Mesodermal cell (in vitro differentiated cells): ENCODE measurements around the gene FAM43B.

Experiments
- H3K27ac ChIP-seq: 2 replicates; pipeline ENCODE4 v1.7.0; 2013; ENCODE audit warnings: mild to moderate bottlenecking, low read depth, low read length, moderate library complexity; ENCODE audit not compliant: severe bottlenecking
- H3K36me3 ChIP-seq: 2 replicates; pipeline ENCODE4 v1.7.1; 2013; ENCODE audit warnings: mild to moderate bottlenecking, low read length, moderate library complexity; ENCODE audit not compliant: control insufficient read depth, insufficient read depth
- H3K4me1 ChIP-seq: one replicate; pipeline ENCODE4 v1.7.1; 2013; ENCODE audit warnings: mild to moderate bottlenecking, low read length; ENCODE audit not compliant: insufficient read depth, control insufficient read depth, poor library complexity, severe bottlenecking
- H3K4me3 ChIP-seq: 2 replicates; pipeline ENCODE4 v1.7.0; 2013; ENCODE audit warnings: low read length, control low read depth, mild to moderate bottlenecking; ENCODE audit not compliant: insufficient read depth, poor library complexity, severe bottlenecking; ENCODE audit errors: extremely low read depth
- H3K9me3 ChIP-seq: 2 replicates; pipeline ENCODE4 v1.7.1; 2013; ENCODE audit warnings: mild to moderate bottlenecking, low read length, moderate library complexity; ENCODE audit not compliant: control insufficient read depth
- WGBS, 2 experiments: methylation state at CpG; one replicate each; pipeline ENCODE4 v1.1.5; 2013; ENCODE audit warnings: missing lambda C conversion rate in 2 of 2; ENCODE audit not compliant: insufficient coverage in 2 of 2; 5-methylcytosine and 5-hydroxymethylcytosine counted together

The FAM43B gene

GRCh38 chr1:20528221-20528620, 24.2 kb upstream of the FAM43B start:
- H3K4me3 ChIP-seq = no peak overlapping the region
- H3K4me1 ChIP-seq = no peaks in the 10 kb centered on the region
- WGBS, 2 experiments = 68 to 72% methylated on average over 7 of the region's 7 CpGs
- H3K27ac ChIP-seq = no peak overlapping the region
- H3K36me3 ChIP-seq = no peaks in the 10 kb centered on the region
- H3K9me3 ChIP-seq = no peaks in the 10 kb centered on the region

DNA sequence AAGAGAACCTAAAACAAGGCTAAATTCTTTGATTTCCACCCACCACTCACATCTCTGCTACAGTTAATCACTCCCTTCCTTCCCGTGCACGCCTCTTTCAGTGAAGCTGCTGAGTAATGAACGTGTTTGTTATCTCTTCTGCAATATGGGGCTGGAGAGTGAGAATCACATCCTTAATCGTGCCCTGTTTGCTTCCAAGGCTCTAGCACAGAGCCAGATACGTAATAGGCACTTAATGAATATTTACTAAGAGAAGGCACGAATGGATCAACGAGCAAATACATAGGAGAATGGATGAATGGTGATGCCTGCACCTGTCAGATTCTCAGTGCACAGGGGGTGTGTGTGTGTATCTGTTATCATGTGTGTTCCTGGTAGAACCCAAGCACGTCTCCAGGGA, 22.1 kb upstream of the FAM43B start:
- no peak overlapping the region for H3K27ac ChIP-seq
- WGBS, 2 experiments = 71 to 73% methylated on average over 7 to 8 of the region's 8 CpGs
- no peak overlapping the region for H3K4me3 ChIP-seq

GRCh38 chr1:20530901-20531300, 21.5 kb upstream of the FAM43B start:
- Histone ChIP-seq H3K4me3 (no peak overlapping the region), H3K9me3 (no peaks in the 10 kb centered on the region), H3K4me1 (no peaks in the 10 kb centered on the region), H3K27ac (no peak overlapping the region), H3K36me3 (no peaks in the 10 kb centered on the region)
- WGBS, 2 experiments = 72 to 81% methylated on average over 5 to 6 of the region's 6 CpGs

More for the DNA sequence above, 22.1 kb upstream of the FAM43B start:
- Histone ChIP-seq H3K9me3 (no peaks in the 10 kb centered on the region), H3K36me3 (no peaks in the 10 kb centered on the region), H3K4me1 (no peaks in the 10 kb centered on the region)

GRCh38 chr1:20533635-20534034, 18.7 kb upstream of the FAM43B start:
- Histone ChIP-seq H3K4me1 (no peaks in the 10 kb centered on the region), H3K27ac (no peak overlapping the region), H3K36me3 (no peaks in the 10 kb centered on the region), H3K4me3 (no peak overlapping the region), H3K9me3 (no peaks in the 10 kb centered on the region)
- WGBS, 2 experiments = 80 to 89% methylated on average over 4 of the region's 4 CpGs

- H3K27ac ChIP-seq = no peak overlapping the region
- 71 to 78% methylated on average over 11 to 12 of the region's 12 CpGs for WGBS, 2 experiments
- H3K4me1 ChIP-seq = no peaks in the 10 kb centered on the region
- H3K9me3 ChIP-seq = no peaks in the 10 kb centered on the region
- no peak overlapping the region for H3K4me3 ChIP-seq
- H3K36me3 ChIP-seq = no peaks in the 10 kb centered on the region
Observed at GRCh38 chr1:20534659-20535417, 17.5 kb upstream of the FAM43B start.

GRCh38 chr1:20538227-20538626, 14.1 kb upstream of the FAM43B start:
- no peaks in the 10 kb centered on the region for H3K9me3 ChIP-seq
- 33 to 50% methylated on average over 1 to 2 of the region's 2 CpGs for WGBS, 2 experiments

GRCh38 chr1:20538760-20539551, 13.4 kb upstream of the FAM43B start:
- H3K36me3 ChIP-seq = no peaks in the 10 kb centered on the region
- no peak overlapping the region for H3K27ac ChIP-seq
- 56 to 83% methylated on average over 1 to 2 of the region's 3 CpGs for WGBS, 2 experiments
- no peaks in the 10 kb centered on the region for H3K4me1 ChIP-seq
- no peaks in the 10 kb centered on the region for H3K9me3 ChIP-seq
- no peak overlapping the region for H3K4me3 ChIP-seq

More at GRCh38 chr1:20538227-20538626, 14.1 kb upstream of the FAM43B start:
- Histone ChIP-seq H3K36me3 (no peaks in the 10 kb centered on the region), H3K4me3 (no peak overlapping the region), H3K4me1 (no peaks in the 10 kb centered on the region), H3K27ac (no peak overlapping the region)

- Histone ChIP-seq H3K4me3 (no peak overlapping the region), H3K4me1 (no peaks in the 10 kb centered on the region), H3K9me3 (no peaks in the 10 kb centered on the region), H3K36me3 (no peaks in the 10 kb centered on the region), H3K27ac (no peak overlapping the region)
- WGBS, 2 experiments = 89% methylated on average over 1 of the region's 1 CpG
Observed at GRCh38 chr1:20540281-20540680, 12.1 kb upstream of the FAM43B start.

DNA sequence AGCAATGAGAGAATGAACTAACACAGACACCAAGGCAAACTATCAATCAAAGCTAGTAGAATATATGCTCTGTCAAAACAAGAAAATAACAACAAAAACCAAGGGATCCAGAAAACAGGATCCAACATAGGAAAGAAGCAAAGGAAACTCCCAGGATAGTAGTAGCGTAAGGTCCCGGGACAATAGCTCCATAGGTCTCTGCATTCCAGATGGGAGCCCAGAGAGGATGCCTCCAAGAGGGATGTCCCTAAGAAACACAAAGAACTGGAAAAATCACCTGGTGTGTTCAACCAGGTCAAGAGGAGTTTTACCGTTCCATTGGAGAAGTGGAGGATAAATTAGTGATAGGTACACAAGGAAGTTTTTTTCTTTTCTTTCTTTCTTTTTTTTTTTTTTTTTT, 5.7 kb upstream of the FAM43B start:
- H3K27ac ChIP-seq = no peak overlapping the region
- H3K4me3 ChIP-seq = no peak overlapping the region
- H3K36me3 ChIP-seq = no peaks in the 10 kb centered on the region
- no peaks in the 10 kb centered on the region for H3K9me3 ChIP-seq
- 88 to 97% methylated on average over 2 of the region's 3 CpGs for WGBS, 2 experiments
- H3K4me1 ChIP-seq = no peaks in the 10 kb centered on the region

DNA sequence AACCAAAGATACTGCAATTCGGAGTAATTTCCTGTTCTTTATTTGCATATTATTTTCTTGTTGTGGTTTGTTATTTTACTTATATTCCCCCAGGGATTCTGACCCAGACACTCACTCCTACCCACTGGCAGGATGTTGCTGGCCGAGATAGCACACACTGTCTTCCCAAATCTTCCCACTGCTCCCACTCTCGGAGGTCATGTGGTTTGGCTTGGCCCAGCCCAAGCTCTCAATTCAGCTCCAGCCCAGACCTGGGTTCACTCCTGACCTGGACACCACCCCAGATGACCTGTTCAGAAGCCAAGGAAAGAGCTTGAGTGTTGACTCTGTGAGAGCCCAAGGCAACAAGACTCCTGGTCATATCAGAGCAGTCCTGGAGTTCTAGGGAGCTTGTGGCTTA, 1.2 kb upstream of the FAM43B start:
- Histone ChIP-seq H3K27ac (no peak overlapping the region), H3K4me1 (peaks cover 8% of the 10 kb centered on the region), H3K4me3 (peak overlapping the region; percentile 40), H3K9me3 (no peaks in the 10 kb centered on the region), H3K36me3 (no peaks in the 10 kb centered on the region)
- WGBS, 2 experiments = 100% methylated on average over 1 to 2 of the region's 3 CpGs
